ENCODE data around the gene ATXN1. TPM values are rescaled to one million over a fixed set of nuclear protein-coding genes. Genes with fewer than 3 reads are reported as not detected.

Gene ATXN1
- total RNA-seq, 4 donors from 2014 or later: 48.7 to 166 (median 105) TPM

DNA sequence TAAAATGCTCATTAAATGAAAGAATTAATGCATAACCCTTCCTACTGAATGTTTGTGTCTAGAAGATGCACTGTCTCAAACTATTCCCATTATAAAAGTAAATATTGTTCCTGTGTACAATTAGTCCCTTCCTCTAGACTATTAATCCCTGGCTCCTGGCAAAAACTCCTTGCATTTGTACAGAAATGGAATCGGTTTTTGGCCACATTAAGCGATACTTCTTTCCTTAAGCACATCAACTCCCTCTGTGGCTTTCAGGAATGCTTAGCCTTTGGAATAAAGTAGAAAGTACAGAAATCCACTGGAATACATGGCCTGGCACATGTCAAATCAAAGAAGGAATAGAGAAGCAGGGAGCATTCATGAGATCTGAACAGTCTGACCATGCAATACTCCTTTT, 343.1 kb downstream of the ATXN1 start:
- no peaks in the 10 kb centered on the region for H3K36me3 ChIP-seq
- H3K27me3 ChIP-seq: no peaks in the 10 kb centered on the region
- no peak overlapping the region for H3K27ac ChIP-seq
- no peak overlapping the region for H3K4me3 ChIP-seq
- no peak for DNase-seq
- WGBS, 2 donors (ENCODE audit: low coverage in 1 of 2): 78 to 89% methylated on average over 2 of the region's 2 CpGs
- no peaks in the 10 kb centered on the region for H3K9me3 ChIP-seq
- in situ Hi-C loops (cut with MboI; ENCODE audit: low pct_ligation_motif_present in 1 of 4, low pct_unique_long_range_greater_than_20kb in 1 of 4, low sequenced_read_pairs in 3 of 4): no loop called here
- TF ChIP-seq EP300 (IDR thresholded peaks at IDR 0.05; ENCODE audit: low read depth): no peak
- no peak for TF ChIP-seq POLR2AphosphoS5 (IDR thresholded peaks at IDR 0.05)
- TF ChIP-seq, protein P1, sequence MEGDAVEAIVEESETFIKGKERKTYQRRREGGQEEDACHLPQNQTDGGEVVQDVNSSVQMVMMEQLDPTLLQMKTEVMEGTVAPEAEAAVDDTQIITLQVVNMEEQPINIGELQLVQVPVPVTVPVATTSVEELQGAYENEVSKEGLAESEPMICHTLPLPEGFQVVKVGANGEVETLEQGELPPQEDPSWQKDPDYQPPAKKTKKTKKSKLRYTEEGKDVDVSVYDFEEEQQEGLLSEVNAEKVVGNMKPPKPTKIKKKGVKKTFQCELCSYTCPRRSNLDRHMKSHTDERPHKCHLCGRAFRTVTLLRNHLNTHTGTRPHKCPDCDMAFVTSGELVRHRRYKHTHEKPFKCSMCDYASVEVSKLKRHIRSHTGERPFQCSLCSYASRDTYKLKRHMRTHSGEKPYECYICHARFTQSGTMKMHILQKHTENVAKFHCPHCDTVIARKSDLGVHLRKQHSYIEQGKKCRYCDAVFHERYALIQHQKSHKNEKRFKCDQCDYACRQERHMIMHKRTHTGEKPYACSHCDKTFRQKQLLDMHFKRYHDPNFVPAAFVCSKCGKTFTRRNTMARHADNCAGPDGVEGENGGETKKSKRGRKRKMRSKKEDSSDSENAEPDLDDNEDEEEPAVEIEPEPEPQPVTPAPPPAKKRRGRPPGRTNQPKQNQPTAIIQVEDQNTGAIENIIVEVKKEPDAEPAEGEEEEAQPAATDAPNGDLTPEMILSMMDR (IDR thresholded peaks at IDR 0.05): no peak
- TF ChIP-seq POLR2A (IDR thresholded peaks at IDR 0.05): no peak
- intact Hi-C loops (cut with DNase I; ENCODE audit: low total_unique reads): no loop called here
- peaks cover 21 to 42% (median 28%) of the 10 kb centered on the region in 4 donors for H3K4me1 ChIP-seq

DNA sequence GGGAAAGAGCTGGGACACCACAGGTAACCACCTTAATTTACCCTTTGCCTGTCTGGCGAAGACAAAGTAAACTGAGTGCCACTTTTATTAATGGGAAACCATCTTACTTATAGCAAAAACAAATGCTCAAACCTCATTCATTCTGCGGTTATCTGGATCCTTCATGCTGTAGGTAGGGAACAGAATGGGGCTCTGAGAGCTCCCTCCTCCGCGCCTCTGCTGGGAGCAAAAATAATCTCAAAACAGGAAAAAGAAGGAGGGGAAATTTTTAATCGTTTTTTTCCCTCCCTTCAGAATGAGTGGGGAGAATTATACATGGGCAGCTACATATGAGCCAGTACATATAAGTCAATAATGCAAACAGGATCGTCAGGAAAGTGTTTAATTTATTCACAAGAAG, 345.6 kb downstream of the ATXN1 start:
- no peak for DNase-seq
- intact Hi-C loops (cut with DNase I; ENCODE audit: low total_unique reads) (no loop called here), in situ Hi-C loops (cut with MboI; ENCODE audit: low pct_ligation_motif_present in 1 of 4, low pct_unique_long_range_greater_than_20kb in 1 of 4, low sequenced_read_pairs in 3 of 4) (no loop called here)
- TF ChIP-seq, protein P1 (IDR thresholded peaks at IDR 0.05): no peak
- TF ChIP-seq EP300 (IDR thresholded peaks at IDR 0.05; ENCODE audit: low read depth): no peak
- Histone ChIP-seq H3K4me1 (peaks cover 3 to 27% (median 5%) of the 10 kb centered on the region in 4 donors), H3K9me3 (no peaks in the 10 kb centered on the region), H3K36me3 (no peaks in the 10 kb centered on the region), H3K4me3 (no peak overlapping the region), H3K27ac (no peak overlapping the region), H3K27me3 (no peaks in the 10 kb centered on the region)
- WGBS, 2 donors (ENCODE audit: low coverage in 1 of 2): 62 to 77% methylated on average over 2 to 6 of the region's 6 CpGs

DNA sequence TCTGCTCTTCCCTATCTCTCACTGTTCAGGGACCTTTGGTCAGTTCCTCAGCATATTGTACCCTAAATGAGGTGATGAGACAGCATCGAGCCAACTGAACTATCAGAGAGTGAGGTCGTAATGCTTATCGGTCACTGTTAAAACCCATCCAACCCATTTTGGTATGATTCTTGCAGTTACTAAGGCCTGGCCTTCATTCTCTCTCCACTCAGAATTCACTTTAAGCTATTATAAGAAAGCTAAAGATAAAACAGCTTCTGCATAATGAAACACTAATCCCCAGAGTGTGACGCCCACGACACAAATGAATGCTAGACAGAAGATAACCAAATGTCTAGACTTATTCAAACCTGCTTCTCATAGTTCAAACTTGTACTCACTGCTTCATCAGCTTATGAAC, 347.1 kb downstream of the ATXN1 start:
- DNase-seq: no peak
- Histone ChIP-seq H3K36me3 (no peaks in the 10 kb centered on the region), H3K27ac (peak overlapping the region in 1 of 4 donors; percentile 0), H3K4me1 (peaks cover 0 to 28% (median 0%) of the 10 kb centered on the region in 4 donors), H3K27me3 (no peaks in the 10 kb centered on the region), H3K9me3 (no peaks in the 10 kb centered on the region), H3K4me3 (no peak overlapping the region)
- in situ Hi-C loops (cut with MboI; ENCODE audit: low pct_ligation_motif_present in 1 of 4, low pct_unique_long_range_greater_than_20kb in 1 of 4, low sequenced_read_pairs in 3 of 4) (no loop called here), intact Hi-C loops (cut with DNase I; ENCODE audit: low total_unique reads) (no loop called here)
- no peak for TF ChIP-seq POLR2AphosphoS5 (IDR thresholded peaks at IDR 0.05)
- TF ChIP-seq, protein P1 (IDR thresholded peaks at IDR 0.05): no peak
- TF ChIP-seq POLR2A (IDR thresholded peaks at IDR 0.05): no peak
- TF ChIP-seq EP300 (IDR thresholded peaks at IDR 0.05; ENCODE audit: low read depth): no peak
- 63 to 66% methylated on average over 5 of the region's 5 CpGs for WGBS, 2 donors (ENCODE audit: low coverage in 1 of 2)

DNA sequence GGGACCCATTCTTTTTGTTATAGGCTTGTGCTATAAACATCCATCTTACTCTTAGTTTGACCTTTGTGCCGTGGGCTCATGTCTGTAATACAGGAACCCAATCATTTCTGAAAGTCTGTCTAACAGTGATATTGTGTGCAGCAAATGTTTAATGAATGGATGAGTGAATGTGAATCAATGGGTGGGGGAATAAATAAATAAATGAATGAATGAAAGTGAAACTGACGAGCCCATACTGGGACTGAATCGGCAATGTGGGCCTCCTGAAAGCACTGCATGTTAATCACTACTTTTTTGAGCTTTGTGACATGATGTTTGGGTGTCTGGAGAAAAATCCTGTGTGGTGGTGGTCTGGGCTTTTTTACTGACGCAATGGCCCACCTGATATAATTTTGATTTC, 347.9 kb downstream of the ATXN1 start:
- H3K9me3 ChIP-seq: no peaks in the 10 kb centered on the region
- no peaks in the 10 kb centered on the region for H3K36me3 ChIP-seq
- no peak for TF ChIP-seq EP300 (IDR thresholded peaks at IDR 0.05; ENCODE audit: low read depth)
- no peak for TF ChIP-seq POLR2AphosphoS5 (IDR thresholded peaks at IDR 0.05)
- no peak for TF ChIP-seq POLR2A (IDR thresholded peaks at IDR 0.05)
- TF ChIP-seq, protein P1 (IDR thresholded peaks at IDR 0.05): no peak
- no peaks in the 10 kb centered on the region for H3K27me3 ChIP-seq
- H3K27ac ChIP-seq: peak overlapping the region in 2 of 4 donors; percentile 0 to 4
- in situ Hi-C loops (cut with MboI; ENCODE audit: low pct_ligation_motif_present in 1 of 4, low pct_unique_long_range_greater_than_20kb in 1 of 4, low sequenced_read_pairs in 3 of 4): no loop called here
- WGBS, 2 donors (ENCODE audit: low coverage in 1 of 2): 46 to 64% methylated on average over 3 to 4 of the region's 4 CpGs
- peak overlapping the region in 1 of 4 donors; percentile 2 for H3K4me3 ChIP-seq
- H3K4me1 ChIP-seq: peaks cover 0 to 28% (median 0%) of the 10 kb centered on the region in 4 donors
- intact Hi-C loops (cut with DNase I; ENCODE audit: low total_unique reads): no loop called here
- no peak for DNase-seq

Data from transverse colon (tissue), 4 donors.